Measurements from ENCODE around the gene LRP10.

The LRP10 gene

GRCh38 chr14:22837750-22838538 lies 33.6 kb upstream of the LRP10 start:
- Mint-ChIP-seq H3K9me3 (no peaks in the 10 kb centered on the region), H3K27me3 (peaks cover 2% of the 10 kb centered on the region), H3K27ac (peak overlapping the region; percentile 93), H3K4me1 (ENCODE audit: low read depth) (peaks cover 63% of the 10 kb centered on the region), H3K4me3 (peak overlapping the region; percentile 100), H3K36me3 (ENCODE audit: low read depth) (peaks cover 89% of the 10 kb centered on the region)
- intact Hi-C loops (cut with micrococcal nuclease) = loop anchor here (1.0 kb wide), 1 partner anchor 8 kb away; no protein-coding TSS in a partner anchor

GRCh38 chr14:22838631-22839041 lies 32.9 kb upstream of the LRP10 start:
- intact Hi-C loops (cut with micrococcal nuclease) = loop anchor here (1.0 kb wide), 1 partner anchor 8 kb away; no protein-coding TSS in a partner anchor
- Mint-ChIP-seq H3K4me3 (peak overlapping the region; percentile 100), H3K36me3 (ENCODE audit: low read depth) (peaks cover 89% of the 10 kb centered on the region), H3K9me3 (no peaks in the 10 kb centered on the region), H3K27me3 (peaks cover 2% of the 10 kb centered on the region), H3K4me1 (ENCODE audit: low read depth) (peaks cover 70% of the 10 kb centered on the region), H3K27ac (peak overlapping the region; percentile 93)

GRCh38 chr14:22839159-22839779 lies 32.3 kb upstream of the LRP10 start:
- Mint-ChIP-seq H3K27ac (peak overlapping the region; percentile 93), H3K9me3 (no peaks in the 10 kb centered on the region), H3K27me3 (peaks cover 2% of the 10 kb centered on the region), H3K4me3 (peak overlapping the region; percentile 100), H3K36me3 (ENCODE audit: low read depth) (peaks cover 89% of the 10 kb centered on the region), H3K4me1 (ENCODE audit: low read depth) (peaks cover 76% of the 10 kb centered on the region)
- intact Hi-C loops (cut with micrococcal nuclease) = no loop called here

GRCh38 chr14:22841311-22841710 lies 30.2 kb upstream of the LRP10 start:
- intact Hi-C loops (cut with micrococcal nuclease) = no loop called here
- Mint-ChIP-seq H3K27ac (no peak overlapping the region), H3K4me3 (no peak overlapping the region), H3K4me1 (ENCODE audit: low read depth) (peaks cover 83% of the 10 kb centered on the region), H3K9me3 (no peaks in the 10 kb centered on the region), H3K36me3 (ENCODE audit: low read depth) (peaks cover 92% of the 10 kb centered on the region), H3K27me3 (peaks cover 2% of the 10 kb centered on the region)

GRCh38 chr14:22841769-22842168 lies 29.8 kb upstream of the LRP10 start:
- Mint-ChIP-seq H3K27me3 (peaks cover 2% of the 10 kb centered on the region), H3K4me3 (no peak overlapping the region), H3K36me3 (ENCODE audit: low read depth) (peaks cover 92% of the 10 kb centered on the region), H3K27ac (no peak overlapping the region), H3K9me3 (no peaks in the 10 kb centered on the region), H3K4me1 (ENCODE audit: low read depth) (peaks cover 86% of the 10 kb centered on the region)
- intact Hi-C loops (cut with micrococcal nuclease) = no loop called here

GRCh38 chr14:22842211-22843122 lies 29.1 kb upstream of the LRP10 start:
- intact Hi-C loops (cut with micrococcal nuclease) = no loop called here
- peaks cover 93% of the 10 kb centered on the region for H3K4me1 Mint-ChIP-seq (ENCODE audit: low read depth)
- H3K27ac Mint-ChIP-seq = no peak overlapping the region
- H3K36me3 Mint-ChIP-seq (ENCODE audit: low read depth) = peaks cover 89% of the 10 kb centered on the region
- no peaks in the 10 kb centered on the region for H3K27me3 Mint-ChIP-seq
- H3K9me3 Mint-ChIP-seq = no peaks in the 10 kb centered on the region
- H3K4me3 Mint-ChIP-seq = no peak overlapping the region

GRCh38 chr14:22843123-22843925 lies 28.2 kb upstream of the LRP10 start:
- H3K4me3 Mint-ChIP-seq = no peak overlapping the region
- no peaks in the 10 kb centered on the region for H3K27me3 Mint-ChIP-seq
- peaks cover 81% of the 10 kb centered on the region for H3K36me3 Mint-ChIP-seq (ENCODE audit: low read depth)
- peaks cover 96% of the 10 kb centered on the region for H3K4me1 Mint-ChIP-seq (ENCODE audit: low read depth)
- no peak overlapping the region for H3K27ac Mint-ChIP-seq
- intact Hi-C loops (cut with micrococcal nuclease) = no loop called here
- no peaks in the 10 kb centered on the region for H3K9me3 Mint-ChIP-seq

- Mint-ChIP-seq H3K27ac (peak overlapping the region; percentile 89), H3K36me3 (ENCODE audit: low read depth) (peaks cover 71% of the 10 kb centered on the region), H3K4me1 (ENCODE audit: low read depth) (peaks cover 97% of the 10 kb centered on the region), H3K9me3 (no peaks in the 10 kb centered on the region), H3K27me3 (no peaks in the 10 kb centered on the region), H3K4me3 (no peak overlapping the region)
- intact Hi-C loops (cut with micrococcal nuclease) = no loop called here
Measured at GRCh38 chr14:22844221-22845102, 27.1 kb upstream of the LRP10 start.

- Mint-ChIP-seq H3K36me3 (ENCODE audit: low read depth) (peaks cover 71% of the 10 kb centered on the region), H3K4me3 (no peak overlapping the region), H3K27ac (peak overlapping the region; percentile 89), H3K9me3 (no peaks in the 10 kb centered on the region), H3K4me1 (ENCODE audit: low read depth) (peaks cover 97% of the 10 kb centered on the region), H3K27me3 (no peaks in the 10 kb centered on the region)
- intact Hi-C loops (cut with micrococcal nuclease) = no loop called here
Measured at GRCh38 chr14:22845103-22845394, 26.5 kb upstream of the LRP10 start.

GRCh38 chr14:22845821-22846625 lies 25.5 kb upstream of the LRP10 start:
- intact Hi-C loops (cut with micrococcal nuclease) = no loop called here
- peak overlapping the region; percentile 89 for H3K27ac Mint-ChIP-seq

GRCh38 chr14:22846811-22847307 lies 24.7 kb upstream of the LRP10 start:
- intact Hi-C loops (cut with micrococcal nuclease) = no loop called here

More at GRCh38 chr14:22845821-22846625, 25.5 kb upstream of the LRP10 start:
- no peaks in the 10 kb centered on the region for H3K9me3 Mint-ChIP-seq
- H3K36me3 Mint-ChIP-seq (ENCODE audit: low read depth) = peaks cover 62% of the 10 kb centered on the region
- peaks cover 98% of the 10 kb centered on the region for H3K4me1 Mint-ChIP-seq (ENCODE audit: low read depth)
- H3K27me3 Mint-ChIP-seq = no peaks in the 10 kb centered on the region
- no peak overlapping the region for H3K4me3 Mint-ChIP-seq

More at GRCh38 chr14:22846811-22847307, 24.7 kb upstream of the LRP10 start:
- Mint-ChIP-seq H3K36me3 (ENCODE audit: low read depth) (peaks cover 53% of the 10 kb centered on the region), H3K4me3 (peak overlapping the region; percentile 60), H3K27me3 (no peaks in the 10 kb centered on the region), H3K4me1 (ENCODE audit: low read depth) (peaks cover 100% of the 10 kb centered on the region), H3K27ac (peak overlapping the region; percentile 89), H3K9me3 (no peaks in the 10 kb centered on the region)
